IMR-90 (cell line): ENCODE measurements around the gene CIAO3. TPM values are rescaled to one million over a fixed set of nuclear protein-coding genes. Genes with fewer than 3 reads are reported as not detected.

ENCODE experiments used
- ATAC-seq: fragments of 200-7000 bp; cut with Tn5 transposase; 2 replicates; pipeline ENCODE4 v1.9.1; 2020; ENCODE audit warnings: low read depth, mild to moderate bottlenecking, moderate library complexity
- BruUV-seq: library from RNA; stranded (reverse); fragments of 400-500 nt; replicated peaks from 2 replicates; lab custom pipeline; 2021; lab: Mats Ljungman, UMichigan
- CTCF ChIA-PET: fragments of 300-600 bp; formaldehyde crosslinking; extraction: SDS; loops from one replicate; lab custom pipeline; 2021; ENCODE audit warnings: antibody characterized with exemption; lab: Yijun Ruan, JAX
- POLR2A ChIA-PET: fragments of 300-600 bp; sonication (Branson Sonifier 250); formaldehyde crosslinking; loops from one replicate; lab custom pipeline; 2022; ENCODE audit warnings: antibody characterized with exemption; ENCODE audit not compliant: unreplicated experiment; lab: Charles Lee
- DNase-seq: peaks from one replicate; pipeline ENCODE4 v3.0.0; 2013
- H2AFZ ChIP-seq: replicated peaks from 2 replicates; pipeline ENCODE3; 2013; ENCODE audit warnings: low read length, mild to moderate bottlenecking; ENCODE audit not compliant: poor library complexity
- H2AK5ac ChIP-seq: 2 replicates; pipeline ENCODE4 v1.6.1; 2013; ENCODE audit warnings: low read depth, low read length, inconsistent platforms
- H2AK9ac ChIP-seq: replicated peaks from 2 replicates; pipeline ENCODE3; 2013; ENCODE audit warnings: mild to moderate bottlenecking, low read depth, low read length, moderate library complexity; ENCODE audit not compliant: poor library complexity
- H2BK120ac ChIP-seq: 2 replicates; pipeline ENCODE4 v1.6.1; 2013; ENCODE audit warnings: low read depth, low read length, inconsistent platforms
- H2BK15ac ChIP-seq: 3 replicates; pipeline ENCODE4 v1.6.1; 2013; ENCODE audit warnings: low read depth, low read length, inconsistent platforms
- H2BK20ac ChIP-seq: 2 replicates; pipeline ENCODE4 v1.6.1; 2013; ENCODE audit warnings: low read depth, mild to moderate bottlenecking, inconsistent platforms, low read length, moderate library complexity
- H2BK5ac ChIP-seq: 2 replicates; pipeline ENCODE4 v1.6.1; 2013; ENCODE audit warnings: mild to moderate bottlenecking, low read depth, low read length, inconsistent platforms; ENCODE audit not compliant: poor library complexity, severe bottlenecking
- H3K14ac ChIP-seq: replicated peaks from 2 replicates; pipeline ENCODE4 v1.6.1; 2013; ENCODE audit warnings: low read depth, low read length, inconsistent platforms
- H3K18ac ChIP-seq: 2 replicates; pipeline ENCODE4 v1.6.1; 2013; ENCODE audit warnings: low read depth, low read length, control low read depth
- H3K23ac ChIP-seq: 2 replicates; pipeline ENCODE4 v1.6.1; 2013; ENCODE audit warnings: low read depth, low read length, inconsistent platforms
- H3K27ac ChIP-seq: 2 replicates; pipeline ENCODE4 v1.5.1; 2013; ENCODE audit warnings: mild to moderate bottlenecking, control low read depth, low read length; ENCODE audit not compliant: insufficient read depth
- H3K27me3 ChIP-seq: 2 replicates; pipeline ENCODE4 v1.6.1; 2013; ENCODE audit warnings: low read length; ENCODE audit not compliant: control insufficient read depth, insufficient read depth
- H3K36me3 ChIP-seq: 2 replicates; pipeline ENCODE4 v1.6.1; 2013; ENCODE audit warnings: low read length, mixed read lengths; ENCODE audit not compliant: control insufficient read depth, insufficient read depth
- H3K4ac ChIP-seq: 2 replicates; pipeline ENCODE4 v1.6.1; 2013; ENCODE audit warnings: low read depth, low read length, inconsistent platforms
- H3K4me1 ChIP-seq: 2 replicates; pipeline ENCODE4 v1.6.1; 2013; ENCODE audit warnings: low read length, mixed read lengths; ENCODE audit not compliant: control insufficient read depth, insufficient read depth
- H3K4me2 ChIP-seq: 2 replicates; pipeline ENCODE4 v1.6.1; 2013; ENCODE audit warnings: low read depth, mild to moderate bottlenecking, control low read depth, low read length, moderate library complexity
- H3K4me3 ChIP-seq: 2 replicates; pipeline ENCODE4 v1.5.1; 2013; ENCODE audit warnings: low read depth, mild to moderate bottlenecking, control low read depth, low read length, moderate library complexity; ENCODE audit not compliant: insufficient read depth
- H3K56ac ChIP-seq: 2 replicates; pipeline ENCODE4 v1.6.1; 2013; ENCODE audit warnings: low read length, inconsistent platforms; ENCODE audit not compliant: insufficient read depth; ENCODE audit errors: extremely low read depth
- H3K79me1 ChIP-seq, 2 experiments: 2 replicates each; pipeline ENCODE4 v1.6.1; 2013; ENCODE audit warnings: low read length in 2 of 2, inconsistent platforms in 1 of 2, low read depth in 1 of 2
- H3K9ac ChIP-seq: 2 replicates; pipeline ENCODE4 v1.6.1; 2013; ENCODE audit warnings: low read depth, low read length, control low read depth
- H3K9me1 ChIP-seq: 2 replicates; pipeline ENCODE4 v1.6.1; 2013; ENCODE audit warnings: low read length, inconsistent platforms; ENCODE audit not compliant: insufficient read depth
- H3K9me3 ChIP-seq: 2 replicates; pipeline ENCODE4 v1.6.1; 2013; ENCODE audit warnings: low read length; ENCODE audit not compliant: control insufficient read depth, insufficient read depth
- H4K20me1 ChIP-seq: 2 replicates; pipeline ENCODE4 v1.6.1; 2013; ENCODE audit warnings: low read length, inconsistent platforms; ENCODE audit not compliant: insufficient read depth
- H4K5ac ChIP-seq: 2 replicates; pipeline ENCODE4 v1.6.1; 2013; ENCODE audit warnings: mild to moderate bottlenecking, low read depth, low read length, control low read depth
- H4K8ac ChIP-seq, 2 experiments: 2 replicates each; pipeline ENCODE4 v1.6.1; 2013; ENCODE audit warnings: low read depth in 2 of 2, low read length in 2 of 2, control low read depth in 1 of 2, inconsistent platforms in 1 of 2
- H4K91ac ChIP-seq: 2 replicates; pipeline ENCODE4 v1.6.1; 2013; ENCODE audit warnings: low read depth, low read length, inconsistent platforms; ENCODE audit not compliant: insufficient read depth
- BHLHE40 ChIP-seq: fragments of 150-350 bp; IDR thresholded peaks from 2 replicates; pipeline ENCODE4 v1.6.1; 2016; ENCODE audit warnings: mild to moderate bottlenecking, low read depth, low read length
- MAFK ChIP-seq: IDR thresholded peaks from 2 replicates; pipeline ENCODE4 v1.6.1; 2012; ENCODE audit warnings: low read depth, low read length, improper control_type of control experiment
- MAZ ChIP-seq: IDR thresholded peaks from 2 replicates; pipeline ENCODE4 v1.6.1; 2012; ENCODE audit warnings: low read depth, mild to moderate bottlenecking, low read length, improper control_type of control experiment, moderate library complexity, borderline replicate concordance
- RAD21 ChIP-seq: IDR thresholded peaks from 2 replicates; pipeline ENCODE4 v1.6.1; 2012; ENCODE audit warnings: low read length, improper control_type of control experiment
- RCOR1 ChIP-seq: IDR thresholded peaks from 2 replicates; pipeline ENCODE4 v1.6.1; 2012; ENCODE audit warnings: mild to moderate bottlenecking, low read length, improper control_type of control experiment; ENCODE audit not compliant: insufficient replicate concordance
- RFX5 ChIP-seq: IDR thresholded peaks from 2 replicates; pipeline ENCODE4 v1.8.0; 2012; ENCODE audit warnings: low read depth, mild to moderate bottlenecking, low read length, moderate library complexity
- WGBS, 2 experiments: methylation state at CpG; one replicate each; pipeline versions ENCODE4 v1.1.5 to v1.1.7; 2013; ENCODE audit warnings: missing lambda C conversion rate in 2 of 2; ENCODE audit not compliant: insufficient read length in 1 of 2; ENCODE audit errors: extremely low coverage in 2 of 2; 5-methylcytosine and 5-hydroxymethylcytosine counted together
- dilution Hi-C: fragments of 300-500 bp; cut with HindIII; formaldehyde crosslinking; loops from one replicate; pipeline ENCODE4 v1.14.3; 2018; ENCODE audit warnings: low sequenced_read_pairs; ENCODE audit not compliant: unreplicated experiment
- in situ Hi-C: fragments of 300-500 bp; cut with MboI; formaldehyde crosslinking; loops from 3 replicates; pipeline ENCODE4 v1.14.3; 2019; ENCODE audit warnings: low sequenced_read_pairs, inconsistent platforms, mixed read lengths
- intact Hi-C: fragments of 100-400 bp; cut with micrococcal nuclease; formaldehyde crosslinking; loops from 2 replicates; pipeline ENCODE4 v1.10.0; 2022
- polyA plus RNA-seq, 3 experiments: library from polyadenylated mRNA; depleted of rRNA; stranded (reverse); fragments of >200 nt; gene quantifications; 2 replicates each; pipeline ENCODE4 v1.2.3, GENCODE V29; 2012; ENCODE audit warnings: low replicate concordance in 1 of 3
- total RNA-seq: library from RNA; depleted of rRNA; stranded (reverse); fragments of >200 nt; gene quantifications from 2 replicates; pipeline ENCODE4 v1.2.3, GENCODE V29; 2012
- TF ChIP-seq, protein P1 (sequence below): conservative IDR thresholded peaks from 2 replicates; pipeline ENCODE4 v1.5.1; 2012; ENCODE audit warnings: mild to moderate bottlenecking, low read depth, low read length, improper control_type of control experiment
- TF ChIP-seq, protein P2 (sequence below): fragments of 150-350 bp; IDR thresholded peaks from 2 replicates; pipeline ENCODE4 v1.6.1; 2017; ENCODE audit warnings: mild to moderate bottlenecking, antibody characterized with exemption, low read length, low read depth

The CIAO3 gene
- total and polyA plus RNA-seq, 2 of the 4 experiments (the other 2 are of a cell fraction): 17.0 to 20.2 TPM

DNA sequence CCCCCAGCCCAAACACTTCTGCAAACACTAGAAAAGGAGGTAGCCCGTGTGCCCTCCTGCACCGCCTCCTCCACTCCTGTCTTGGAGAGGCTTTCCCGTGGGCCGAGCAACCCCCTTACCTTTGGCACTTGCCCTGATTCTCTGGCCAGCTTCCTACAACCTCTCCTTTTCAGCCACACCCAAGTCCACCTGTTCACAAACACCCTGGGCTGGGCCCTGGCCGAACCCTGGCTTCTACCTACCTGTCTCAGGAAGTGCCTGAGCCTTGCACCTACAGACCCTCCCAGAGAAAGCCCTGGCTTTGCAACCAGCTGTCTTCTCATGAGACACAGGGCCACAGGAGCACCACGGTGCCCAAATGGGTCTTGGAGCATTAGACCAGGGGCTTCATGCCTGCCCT lies 21.9 kb downstream of the CIAO3 start:
- Histone ChIP-seq H4K8ac (no peak overlapping the region), H3K4me2 (no peak overlapping the region), H3K9ac (no peak overlapping the region), H3K23ac (no peak overlapping the region), H3K9me3 (no peaks in the 10 kb centered on the region), H3K4me3 (no peak overlapping the region), H3K27me3 (no peaks in the 10 kb centered on the region), H3K4ac (no peak overlapping the region), H4K5ac (no peak overlapping the region), H3K36me3 (peaks cover 1% of the 10 kb centered on the region; the same call in 1 of the 2 replicates), H3K79me1 (peaks cover 13 to 23% of the 10 kb centered on the region in 2 experiments), H2AFZ (peak overlapping the region; percentile 43), H2BK15ac (no peak overlapping the region), H3K56ac (no peak overlapping the region), H4K91ac (no peak overlapping the region), H2BK5ac (no peak overlapping the region), H3K14ac (no peak overlapping the region), H2BK120ac (no peak overlapping the region), H2AK5ac (no peak overlapping the region; the same call in 1 of the 2 replicates), H3K9me1 (no peaks in the 10 kb centered on the region), H3K4me1 (peaks cover 21% of the 10 kb centered on the region), H2BK20ac (no peak overlapping the region), H3K18ac (no peak overlapping the region), H4K20me1 (peaks cover 7% of the 10 kb centered on the region), H3K27ac (no peak overlapping the region), H2AK9ac (peak overlapping the region; percentile 42)
- DNase-seq: no peak
- intact Hi-C loops: no loop called here
- ChIA-PET CTCF (interaction anchor here (0.6 kb wide), 1 partner anchor 9 kb away, joined by 3 read pairs; no protein-coding TSS in a partner anchor), POLR2A (no interaction called here)
- TF ChIP-seq RCOR1 (no peak), MAZ (no peak), RAD21 (no peak), RFX5 (no peak), MAFK (no peak), BHLHE40 (no peak)
- TF ChIP-seq, protein P1, sequence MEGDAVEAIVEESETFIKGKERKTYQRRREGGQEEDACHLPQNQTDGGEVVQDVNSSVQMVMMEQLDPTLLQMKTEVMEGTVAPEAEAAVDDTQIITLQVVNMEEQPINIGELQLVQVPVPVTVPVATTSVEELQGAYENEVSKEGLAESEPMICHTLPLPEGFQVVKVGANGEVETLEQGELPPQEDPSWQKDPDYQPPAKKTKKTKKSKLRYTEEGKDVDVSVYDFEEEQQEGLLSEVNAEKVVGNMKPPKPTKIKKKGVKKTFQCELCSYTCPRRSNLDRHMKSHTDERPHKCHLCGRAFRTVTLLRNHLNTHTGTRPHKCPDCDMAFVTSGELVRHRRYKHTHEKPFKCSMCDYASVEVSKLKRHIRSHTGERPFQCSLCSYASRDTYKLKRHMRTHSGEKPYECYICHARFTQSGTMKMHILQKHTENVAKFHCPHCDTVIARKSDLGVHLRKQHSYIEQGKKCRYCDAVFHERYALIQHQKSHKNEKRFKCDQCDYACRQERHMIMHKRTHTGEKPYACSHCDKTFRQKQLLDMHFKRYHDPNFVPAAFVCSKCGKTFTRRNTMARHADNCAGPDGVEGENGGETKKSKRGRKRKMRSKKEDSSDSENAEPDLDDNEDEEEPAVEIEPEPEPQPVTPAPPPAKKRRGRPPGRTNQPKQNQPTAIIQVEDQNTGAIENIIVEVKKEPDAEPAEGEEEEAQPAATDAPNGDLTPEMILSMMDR: no peak
- TF ChIP-seq, protein P2, sequence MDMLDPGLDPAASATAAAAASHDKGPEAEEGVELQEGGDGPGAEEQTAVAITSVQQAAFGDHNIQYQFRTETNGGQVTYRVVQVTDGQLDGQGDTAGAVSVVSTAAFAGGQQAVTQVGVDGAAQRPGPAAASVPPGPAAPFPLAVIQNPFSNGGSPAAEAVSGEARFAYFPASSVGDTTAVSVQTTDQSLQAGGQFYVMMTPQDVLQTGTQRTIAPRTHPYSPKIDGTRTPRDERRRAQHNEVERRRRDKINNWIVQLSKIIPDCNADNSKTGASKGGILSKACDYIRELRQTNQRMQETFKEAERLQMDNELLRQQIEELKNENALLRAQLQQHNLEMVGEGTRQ: no peak
- no TSS peak for BruUV-seq
- dilution Hi-C loops: no loop called here
- no peak for ATAC-seq
- in situ Hi-C loops: loop anchor here (25.0 kb wide), 1 partner anchor 343 kb away; the partner anchor contains the start of gene SSTR5
- 86% methylated on average over 5 of the region's 6 CpGs; no CpG with 5 or more reads in 1 of the 2 experiments for WGBS, 2 experiments
